ENCODE data around the gene GDF10.

- TF ChIP-seq CREB5 (CRISPR knock-in tag; IDR thresholded peaks at IDR 0.05; ENCODE audit: low read depth) (no peak), CSRNP3 (CRISPR knock-in tag; IDR thresholded peaks at IDR 0.05) (no peak), ZFP3 (CRISPR knock-in tag; IDR thresholded peaks at IDR 0.05) (no peak), ISL1 (CRISPR knock-in tag; IDR thresholded peaks at IDR 0.05) (no peak), PPARA (CRISPR knock-in tag; IDR thresholded peaks at IDR 0.05; ENCODE audit: borderline replicate concordance) (no peak), GLIS3 (CRISPR knock-in tag; IDR thresholded peaks at IDR 0.05) (no peak)
Observed at GRCh38 chr10:47354165-47354564, 54.2 kb downstream of the GDF10 start.
